IMR-90 (cell line): ENCODE results near the gene TEKT5. TPM values are rescaled to one million over a fixed set of nuclear protein-coding genes. Genes with fewer than 3 reads are reported as not detected.

Experiments used
- ATAC-seq: fragments of 200-7000 bp; cut with Tn5 transposase; 2 replicates; pipeline ENCODE4 v1.9.1; 2020; ENCODE audit warnings: low read depth, mild to moderate bottlenecking, moderate library complexity
- BruUV-seq: library from RNA; stranded (reverse); fragments of 400-500 nt; replicated peaks from 2 replicates; lab custom pipeline; 2021; lab: Mats Ljungman, UMichigan
- CTCF ChIA-PET: fragments of 300-600 bp; formaldehyde crosslinking; extraction: SDS; loops from one replicate; lab custom pipeline; 2021; ENCODE audit warnings: antibody characterized with exemption; lab: Yijun Ruan, JAX
- POLR2A ChIA-PET: fragments of 300-600 bp; sonication (Branson Sonifier 250); formaldehyde crosslinking; loops from one replicate; lab custom pipeline; 2022; ENCODE audit warnings: antibody characterized with exemption; ENCODE audit not compliant: unreplicated experiment; lab: Charles Lee
- DNase-seq: peaks from one replicate; pipeline ENCODE4 v3.0.0; 2013
- H2AFZ ChIP-seq: replicated peaks from 2 replicates; pipeline ENCODE3; 2013; ENCODE audit warnings: low read length, mild to moderate bottlenecking; ENCODE audit not compliant: poor library complexity
- H2AK5ac ChIP-seq: 2 replicates; pipeline ENCODE4 v1.6.1; 2013; ENCODE audit warnings: low read depth, low read length, inconsistent platforms
- H2AK9ac ChIP-seq: replicated peaks from 2 replicates; pipeline ENCODE3; 2013; ENCODE audit warnings: mild to moderate bottlenecking, low read depth, low read length, moderate library complexity; ENCODE audit not compliant: poor library complexity
- H2BK120ac ChIP-seq: 2 replicates; pipeline ENCODE4 v1.6.1; 2013; ENCODE audit warnings: low read depth, low read length, inconsistent platforms
- H2BK15ac ChIP-seq: 3 replicates; pipeline ENCODE4 v1.6.1; 2013; ENCODE audit warnings: low read depth, low read length, inconsistent platforms
- H2BK20ac ChIP-seq: 2 replicates; pipeline ENCODE4 v1.6.1; 2013; ENCODE audit warnings: low read depth, mild to moderate bottlenecking, inconsistent platforms, low read length, moderate library complexity
- H2BK5ac ChIP-seq: 2 replicates; pipeline ENCODE4 v1.6.1; 2013; ENCODE audit warnings: mild to moderate bottlenecking, low read depth, low read length, inconsistent platforms; ENCODE audit not compliant: poor library complexity, severe bottlenecking
- H3K14ac ChIP-seq: replicated peaks from 2 replicates; pipeline ENCODE4 v1.6.1; 2013; ENCODE audit warnings: low read depth, low read length, inconsistent platforms
- H3K18ac ChIP-seq: 2 replicates; pipeline ENCODE4 v1.6.1; 2013; ENCODE audit warnings: low read depth, low read length, control low read depth
- H3K23ac ChIP-seq: 2 replicates; pipeline ENCODE4 v1.6.1; 2013; ENCODE audit warnings: low read depth, low read length, inconsistent platforms
- H3K27ac ChIP-seq: 2 replicates; pipeline ENCODE4 v1.5.1; 2013; ENCODE audit warnings: mild to moderate bottlenecking, control low read depth, low read length; ENCODE audit not compliant: insufficient read depth
- H3K27me3 ChIP-seq: 2 replicates; pipeline ENCODE4 v1.6.1; 2013; ENCODE audit warnings: low read length; ENCODE audit not compliant: control insufficient read depth, insufficient read depth
- H3K36me3 ChIP-seq: 2 replicates; pipeline ENCODE4 v1.6.1; 2013; ENCODE audit warnings: low read length, mixed read lengths; ENCODE audit not compliant: control insufficient read depth, insufficient read depth
- H3K4ac ChIP-seq: 2 replicates; pipeline ENCODE4 v1.6.1; 2013; ENCODE audit warnings: low read depth, low read length, inconsistent platforms
- H3K4me1 ChIP-seq: 2 replicates; pipeline ENCODE4 v1.6.1; 2013; ENCODE audit warnings: low read length, mixed read lengths; ENCODE audit not compliant: control insufficient read depth, insufficient read depth
- H3K4me2 ChIP-seq: 2 replicates; pipeline ENCODE4 v1.6.1; 2013; ENCODE audit warnings: low read depth, mild to moderate bottlenecking, control low read depth, low read length, moderate library complexity
- H3K4me3 ChIP-seq: 2 replicates; pipeline ENCODE4 v1.5.1; 2013; ENCODE audit warnings: low read depth, mild to moderate bottlenecking, control low read depth, low read length, moderate library complexity; ENCODE audit not compliant: insufficient read depth
- H3K56ac ChIP-seq: 2 replicates; pipeline ENCODE4 v1.6.1; 2013; ENCODE audit warnings: low read length, inconsistent platforms; ENCODE audit not compliant: insufficient read depth; ENCODE audit errors: extremely low read depth
- H3K79me1 ChIP-seq, 2 experiments: 2 replicates each; pipeline ENCODE4 v1.6.1; 2013; ENCODE audit warnings: low read length in 2 of 2, inconsistent platforms in 1 of 2, low read depth in 1 of 2
- H3K9ac ChIP-seq: 2 replicates; pipeline ENCODE4 v1.6.1; 2013; ENCODE audit warnings: low read depth, low read length, control low read depth
- H3K9me1 ChIP-seq: 2 replicates; pipeline ENCODE4 v1.6.1; 2013; ENCODE audit warnings: low read length, inconsistent platforms; ENCODE audit not compliant: insufficient read depth
- H3K9me3 ChIP-seq: 2 replicates; pipeline ENCODE4 v1.6.1; 2013; ENCODE audit warnings: low read length; ENCODE audit not compliant: control insufficient read depth, insufficient read depth
- H4K20me1 ChIP-seq: 2 replicates; pipeline ENCODE4 v1.6.1; 2013; ENCODE audit warnings: low read length, inconsistent platforms; ENCODE audit not compliant: insufficient read depth
- H4K5ac ChIP-seq: 2 replicates; pipeline ENCODE4 v1.6.1; 2013; ENCODE audit warnings: mild to moderate bottlenecking, low read depth, low read length, control low read depth
- H4K8ac ChIP-seq, 2 experiments: 2 replicates each; pipeline ENCODE4 v1.6.1; 2013; ENCODE audit warnings: low read depth in 2 of 2, low read length in 2 of 2, control low read depth in 1 of 2, inconsistent platforms in 1 of 2
- H4K91ac ChIP-seq: 2 replicates; pipeline ENCODE4 v1.6.1; 2013; ENCODE audit warnings: low read depth, low read length, inconsistent platforms; ENCODE audit not compliant: insufficient read depth
- BHLHE40 ChIP-seq: fragments of 150-350 bp; IDR thresholded peaks from 2 replicates; pipeline ENCODE4 v1.6.1; 2016; ENCODE audit warnings: mild to moderate bottlenecking, low read depth, low read length
- CEBPB ChIP-seq: IDR thresholded peaks from 2 replicates; pipeline ENCODE4 v1.6.1; 2012; ENCODE audit warnings: low read depth, low read length, improper control_type of control experiment
- CHD1 ChIP-seq: IDR thresholded peaks from 2 replicates; pipeline ENCODE4 v1.6.1; 2012; ENCODE audit warnings: low read depth, low read length, improper control_type of control experiment
- FOS ChIP-seq: fragments of 150-350 bp; IDR thresholded peaks from 2 replicates; pipeline ENCODE4 v1.6.1; 2016; ENCODE audit warnings: low read depth, low read length
- MAFK ChIP-seq: IDR thresholded peaks from 2 replicates; pipeline ENCODE4 v1.6.1; 2012; ENCODE audit warnings: low read depth, low read length, improper control_type of control experiment
- NFE2L2 ChIP-seq: fragments of 150-350 bp; IDR thresholded peaks from 2 replicates; pipeline ENCODE4 v1.6.1; 2016; ENCODE audit warnings: low read depth, mild to moderate bottlenecking, low read length
- RAD21 ChIP-seq: IDR thresholded peaks from 2 replicates; pipeline ENCODE4 v1.6.1; 2012; ENCODE audit warnings: low read length, improper control_type of control experiment
- RCOR1 ChIP-seq: IDR thresholded peaks from 2 replicates; pipeline ENCODE4 v1.6.1; 2012; ENCODE audit warnings: mild to moderate bottlenecking, low read length, improper control_type of control experiment; ENCODE audit not compliant: insufficient replicate concordance
- SMC3 ChIP-seq: fragments of 150-350 bp; IDR thresholded peaks from 2 replicates; pipeline ENCODE4 v1.6.1; 2016; ENCODE audit warnings: low read depth, mild to moderate bottlenecking, antibody characterized with exemption, low read length, moderate library complexity
- USF2 ChIP-seq: fragments of 150-350 bp; IDR thresholded peaks from 2 replicates; pipeline ENCODE4 v1.6.1; 2017; ENCODE audit warnings: mild to moderate bottlenecking, antibody characterized with exemption, low read length, low read depth
- WGBS, 2 experiments: methylation state at CpG; one replicate each; pipeline versions ENCODE4 v1.1.5 to v1.1.7; 2013; ENCODE audit warnings: missing lambda C conversion rate in 2 of 2; ENCODE audit not compliant: insufficient read length in 1 of 2; ENCODE audit errors: extremely low coverage in 2 of 2; 5-methylcytosine and 5-hydroxymethylcytosine counted together
- dilution Hi-C: fragments of 300-500 bp; cut with HindIII; formaldehyde crosslinking; loops from one replicate; pipeline ENCODE4 v1.14.3; 2018; ENCODE audit warnings: low sequenced_read_pairs; ENCODE audit not compliant: unreplicated experiment
- in situ Hi-C: fragments of 300-500 bp; cut with MboI; formaldehyde crosslinking; loops from 3 replicates; pipeline ENCODE4 v1.14.3; 2019; ENCODE audit warnings: low sequenced_read_pairs, inconsistent platforms, mixed read lengths
- intact Hi-C: fragments of 100-400 bp; cut with micrococcal nuclease; formaldehyde crosslinking; loops from 2 replicates; pipeline ENCODE4 v1.10.0; 2022
- polyA plus RNA-seq, 3 experiments: library from polyadenylated mRNA; depleted of rRNA; stranded (reverse); fragments of >200 nt; gene quantifications; 2 replicates each; pipeline ENCODE4 v1.2.3, GENCODE V29; 2012; ENCODE audit warnings: low replicate concordance in 1 of 3
- total RNA-seq: library from RNA; depleted of rRNA; stranded (reverse); fragments of >200 nt; gene quantifications from 2 replicates; pipeline ENCODE4 v1.2.3, GENCODE V29; 2012
- TF ChIP-seq, protein P1 (sequence below): fragments of 150-350 bp; IDR thresholded peaks from 2 replicates; pipeline ENCODE4 v1.6.1; 2016; ENCODE audit warnings: low read depth, mild to moderate bottlenecking, low read length, moderate library complexity, borderline replicate concordance

Gene TEKT5
- total and polyA plus RNA-seq, 2 of the 4 experiments (the other 2 are of a cell fraction) = 0.17 TPM; not detected in 1

DNA sequence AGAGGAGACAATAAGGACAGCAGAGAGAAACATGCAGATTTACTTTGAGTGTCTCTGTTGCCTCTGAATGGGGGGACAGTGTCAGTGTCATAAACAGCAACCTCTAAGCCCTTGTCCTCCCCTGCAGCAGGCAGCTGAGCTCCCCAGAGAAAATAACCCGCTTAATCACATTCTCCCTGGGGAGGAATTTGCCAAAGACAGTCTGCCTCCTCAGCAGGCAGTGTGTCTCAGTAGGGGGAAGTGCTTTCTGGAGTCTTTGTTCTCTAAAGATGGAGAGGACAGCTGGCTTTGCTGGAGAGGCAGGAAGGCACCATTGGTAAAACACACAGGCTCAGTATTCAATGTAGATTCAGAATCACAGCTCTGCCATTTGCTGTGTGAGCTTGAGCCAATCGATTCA is 16.1 kb downstream of the TEKT5 start:
- Histone ChIP-seq H3K23ac (no peak overlapping the region), H4K8ac (no peak overlapping the region), H3K9ac (no peak overlapping the region), H2AFZ (no peak overlapping the region), H3K4me1 (no peaks in the 10 kb centered on the region), H3K18ac (no peak overlapping the region), H3K9me1 (no peaks in the 10 kb centered on the region), H3K56ac (no peak overlapping the region), H2BK5ac (no peak overlapping the region), H3K4me3 (no peak overlapping the region), H2BK120ac (no peak overlapping the region), H3K36me3 (no peaks in the 10 kb centered on the region), H3K27ac (no peak overlapping the region), H4K5ac (no peak overlapping the region), H3K27me3 (peaks cover 7% of the 10 kb centered on the region), H3K79me1 (no peaks in the 10 kb centered on the region), H3K4me2 (no peak overlapping the region), H3K4ac (no peak overlapping the region), H2BK20ac (no peak overlapping the region), H4K91ac (no peak overlapping the region), H4K20me1 (no peaks in the 10 kb centered on the region), H2BK15ac (no peak overlapping the region), H2AK5ac (no peak overlapping the region), H2AK9ac (no peak overlapping the region), H3K9me3 (no peaks in the 10 kb centered on the region), H3K14ac (no peak overlapping the region)
- ATAC-seq = no peak
- ChIA-PET POLR2A (no interaction called here), CTCF (no interaction called here)
- no peak for TF ChIP-seq SMC3
- TF ChIP-seq BHLHE40 = no peak
- TF ChIP-seq MAFK = no peak
- TF ChIP-seq CHD1 = no peak
- TF ChIP-seq FOS = no peak
- TF ChIP-seq NFE2L2 = no peak
- TF ChIP-seq CEBPB = no peak
- TF ChIP-seq, protein P1, sequence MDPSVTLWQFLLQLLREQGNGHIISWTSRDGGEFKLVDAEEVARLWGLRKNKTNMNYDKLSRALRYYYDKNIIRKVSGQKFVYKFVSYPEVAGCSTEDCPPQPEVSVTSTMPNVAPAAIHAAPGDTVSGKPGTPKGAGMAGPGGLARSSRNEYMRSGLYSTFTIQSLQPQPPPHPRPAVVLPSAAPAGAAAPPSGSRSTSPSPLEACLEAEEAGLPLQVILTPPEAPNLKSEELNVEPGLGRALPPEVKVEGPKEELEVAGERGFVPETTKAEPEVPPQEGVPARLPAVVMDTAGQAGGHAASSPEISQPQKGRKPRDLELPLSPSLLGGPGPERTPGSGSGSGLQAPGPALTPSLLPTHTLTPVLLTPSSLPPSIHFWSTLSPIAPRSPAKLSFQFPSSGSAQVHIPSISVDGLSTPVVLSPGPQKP = no peak
- no peak for TF ChIP-seq USF2
- TF ChIP-seq RAD21 = no peak
- TF ChIP-seq RCOR1 = no peak
- in situ Hi-C loops = no loop called here
- intact Hi-C loops = no loop called here
- no CpG with 5 or more reads among the region's 2 CpGs for WGBS, 2 experiments
- dilution Hi-C loops = no loop called here
- DNase-seq = no peak
- BruUV-seq = no TSS peak
